ENCODE results near the gene ETV7. TPM values are rescaled to one million over a fixed set of nuclear protein-coding genes. Genes with fewer than 3 reads are reported as not detected.
A peak's percentile ranks its signal among the peaks of the same experiment; 100 is the strongest.

The ETV7 gene
- total and polyA plus RNA-seq, 5 experiments from 2014 or later: 0.60 to 0.70 TPM; not detected in 3

DNA sequence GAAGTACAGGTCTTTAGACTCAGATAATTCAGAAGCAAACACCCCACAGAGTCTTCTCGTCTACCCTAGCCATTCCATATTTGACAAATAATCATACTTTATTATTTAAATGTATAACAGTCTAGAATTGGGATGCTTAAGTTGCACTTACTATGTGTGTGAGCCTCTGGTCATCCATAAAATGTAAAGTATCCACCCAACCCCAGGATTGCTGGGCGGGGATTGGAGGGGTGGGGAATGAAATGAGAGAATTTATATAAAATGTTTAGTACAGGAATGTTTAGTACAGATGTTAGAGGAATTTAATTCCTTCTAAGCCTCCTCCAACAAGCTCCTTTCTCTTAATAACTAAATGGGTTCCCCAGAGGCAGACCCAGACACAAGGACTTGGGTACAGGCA, 67.6 kb downstream of the ETV7 start:
- Mint-ChIP-seq H3K9me3 (no peaks in the 10 kb centered on the region), H3K4me3 (no peak overlapping the region), H3K27ac (no peak overlapping the region), H3K27me3 (peaks cover 0 to 3% (median 0%) of the 10 kb centered on the region in 5 donors), H3K4me1 (no peaks in the 10 kb centered on the region), H3K36me3 (no peaks in the 10 kb centered on the region)
- DNase-seq: no peak
- POLR2A ChIA-PET: no interaction called here
- no peak for ATAC-seq

DNA sequence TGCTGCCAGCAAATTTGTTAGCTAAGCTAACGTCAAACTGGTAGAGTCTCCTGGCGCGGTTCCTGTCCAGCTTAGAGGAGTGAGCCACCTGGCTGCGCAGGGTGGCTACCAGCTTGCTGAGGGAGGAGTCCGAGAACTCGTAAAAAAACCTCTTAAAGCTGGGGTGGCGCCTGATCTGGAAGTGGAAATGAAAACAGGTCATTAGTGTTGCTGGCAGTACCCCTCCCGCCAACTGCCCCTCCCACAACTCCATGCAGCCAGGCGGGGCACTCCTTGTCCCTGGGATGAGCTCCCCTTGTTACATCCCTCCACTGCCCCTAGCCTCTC, 68.1 kb downstream of the ETV7 start:
- Mint-ChIP-seq H3K4me3 (no peak overlapping the region), H3K27ac (no peak overlapping the region), H3K9me3 (no peaks in the 10 kb centered on the region), H3K27me3 (peaks cover 0 to 3% (median 0%) of the 10 kb centered on the region in 5 donors), H3K4me1 (no peaks in the 10 kb centered on the region), H3K36me3 (no peaks in the 10 kb centered on the region)
- POLR2A ChIA-PET: no interaction called here
- ATAC-seq (no peak), DNase-seq (no peak)

DNA sequence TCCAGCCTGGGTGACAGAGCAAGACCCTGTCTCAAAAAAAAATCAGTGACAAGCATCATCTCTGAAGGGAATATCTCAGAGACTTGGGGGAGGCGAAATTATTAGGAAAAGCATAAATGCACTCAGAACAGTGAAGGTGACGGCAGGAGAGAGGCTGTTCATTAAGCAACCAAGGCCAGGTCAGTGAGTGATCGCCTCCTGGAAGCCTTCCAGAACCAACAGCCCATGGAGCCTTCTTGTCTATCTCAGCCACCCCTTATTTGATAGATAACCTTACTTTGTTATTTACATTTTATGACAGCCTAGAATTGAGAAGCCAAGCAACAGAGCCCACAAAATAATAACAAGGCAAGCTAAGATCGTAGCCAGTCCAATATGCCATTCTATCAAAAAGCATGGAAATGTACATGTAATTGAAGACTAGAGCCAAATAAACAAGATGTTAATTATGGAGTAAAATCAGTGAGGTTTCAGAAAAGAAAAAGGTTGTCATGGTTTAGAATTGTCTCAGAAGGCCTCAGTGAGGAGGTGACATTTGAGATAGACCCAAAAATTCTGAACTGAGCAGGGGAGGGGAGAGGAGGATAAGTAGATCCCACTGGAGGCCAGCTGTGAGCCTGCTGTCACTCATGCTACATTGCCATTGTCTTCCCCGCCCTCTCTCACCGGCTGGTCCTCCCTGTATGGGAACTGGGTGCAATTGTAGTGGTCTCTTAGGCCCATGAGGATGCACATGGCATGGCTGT, 68.6 kb downstream of the ETV7 start:
- Mint-ChIP-seq H3K4me1 (no peaks in the 10 kb centered on the region), H3K4me3 (no peak overlapping the region), H3K9me3 (no peaks in the 10 kb centered on the region), H3K27ac (no peak overlapping the region), H3K36me3 (no peaks in the 10 kb centered on the region), H3K27me3 (peaks cover 0 to 3% (median 0%) of the 10 kb centered on the region in 5 donors)
- ATAC-seq (no peak), DNase-seq (no peak)
- POLR2A ChIA-PET: no interaction called here

DNA sequence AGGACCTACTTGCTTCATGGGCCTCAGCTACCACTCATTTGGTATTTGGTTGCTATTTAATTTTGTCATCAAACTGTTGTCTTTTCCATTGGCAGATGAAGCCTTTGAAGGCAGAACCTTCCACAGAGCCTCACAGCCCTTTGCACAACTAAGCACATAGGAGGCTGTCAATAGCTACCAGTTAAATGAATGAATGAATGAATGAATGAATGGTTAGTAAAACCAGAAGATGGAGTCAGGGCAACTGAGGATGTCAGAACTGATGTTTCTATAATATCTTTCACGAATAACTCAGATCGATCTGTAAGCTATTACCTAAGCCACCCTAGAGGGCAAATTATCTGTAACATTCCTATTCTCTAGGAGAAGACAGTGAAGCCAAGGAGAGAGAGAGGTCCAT, 69.8 kb downstream of the ETV7 start:
- Mint-ChIP-seq H3K9me3 (no peaks in the 10 kb centered on the region), H3K27ac (peak overlapping the region in 1 of 10 donors; percentile 37), H3K4me1 (peaks cover 0 to 5% (median 0%) of the 10 kb centered on the region in 4 donors), H3K27me3 (peaks cover 0 to 3% (median 0%) of the 10 kb centered on the region in 5 donors), H3K36me3 (no peaks in the 10 kb centered on the region), H3K4me3 (no peak overlapping the region)
- POLR2A ChIA-PET: no interaction called here
- DNase-seq (no peak), ATAC-seq (no peak)

Other genes with a start within 250 kb of the ETV7 start
- 10 to 100 TPM; 35.9 to 38.6 TPM for gene BRPF3, start 190.9 kb downstream of the ETV7 start, total RNA-seq
- 1 to 10 TPM; 3.5 to 8.4 (median 3.9) TPM for gene BRPF3, start 190.9 kb downstream of the ETV7 start, polyA plus RNA-seq
- not detected for gene PNPLA1, start 117.6 kb downstream of the ETV7 start, total RNA-seq
- not detected for gene PNPLA1, start 117.6 kb downstream of the ETV7 start, polyA plus RNA-seq
- gene BNIP5, start 50.8 kb downstream of the ETV7 start, total RNA-seq: not detected
- not detected for gene BNIP5, start 50.8 kb downstream of the ETV7 start, polyA plus RNA-seq
- gene PXT1, start 55.2 kb upstream of the ETV7 start, total RNA-seq: under 1 TPM; 0.16 to 0.41 TPM
- gene PXT1, start 55.2 kb upstream of the ETV7 start, polyA plus RNA-seq: not detected
- gene KCTD20, start 55.3 kb upstream of the ETV7 start, total RNA-seq: 10 to 100 TPM; 35.1 to 35.2 TPM
- 10 to 100 TPM; 25.0 to 31.5 (median 31.3) TPM for gene KCTD20, start 55.3 kb upstream of the ETV7 start, polyA plus RNA-seq
- gene STK38, start 159.8 kb upstream of the ETV7 start, total RNA-seq: 100 to 1,000 TPM; 151 to 163 TPM
- 10 to 100 TPM; 46.4 to 79.6 (median 52.8) TPM for gene STK38, start 159.8 kb upstream of the ETV7 start, polyA plus RNA-seq
- gene SRSF3, start 206.7 kb upstream of the ETV7 start, total RNA-seq: 100 to 1,000 TPM; 357 to 359 TPM
- 100 to 1,000 TPM; 268 to 375 (median 332) TPM for gene SRSF3, start 206.7 kb upstream of the ETV7 start, polyA plus RNA-seq

Data from naive thymus-derived CD8-positive, alpha-beta T cell (primary cell).